Measurements from ENCODE around the gene CDRT15. TPM values are rescaled to one million over a fixed set of nuclear protein-coding genes. Genes with fewer than 3 reads are reported as not detected.
"Not testable (repeated sequence)": the region's sequence is repeated elsewhere in the genome, so short reads cannot be mapped to it uniquely, and the experiment has no call there.

The CDRT15 gene
- total RNA-seq, 1 experiment from 2014 or later: not detected

DNA sequence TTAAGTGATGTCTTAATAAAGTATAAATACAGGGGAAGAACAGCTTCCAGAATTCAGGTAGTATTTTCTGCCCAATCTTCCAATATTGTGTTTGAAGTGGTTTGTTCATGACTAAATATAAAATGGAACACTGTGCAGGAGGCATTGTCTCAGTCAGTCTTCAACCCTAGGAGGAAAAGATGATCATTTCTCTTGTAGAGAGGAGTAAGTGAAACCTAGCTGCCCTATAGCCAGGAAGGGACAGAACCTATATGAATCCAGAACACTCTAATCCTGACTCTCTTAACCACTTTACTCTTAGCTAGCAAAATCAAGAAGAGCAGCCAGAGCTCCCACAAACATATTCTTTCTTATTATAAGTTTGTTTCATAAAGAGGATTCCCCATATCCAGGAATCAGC is 45.2 kb downstream of the CDRT15 start:
- H3K27ac ChIP-seq; H3K9me3 ChIP-seq (replicated peaks); H3K4me3 ChIP-seq; DNase-seq (ENCODE audit: low read depth in 1 of 2, low spot score in 2 of 2); H3K27me3 ChIP-seq (replicated peaks); H3K4me1 ChIP-seq (replicated peaks); H3K36me3 ChIP-seq: not testable (repeated sequence)

DNA sequence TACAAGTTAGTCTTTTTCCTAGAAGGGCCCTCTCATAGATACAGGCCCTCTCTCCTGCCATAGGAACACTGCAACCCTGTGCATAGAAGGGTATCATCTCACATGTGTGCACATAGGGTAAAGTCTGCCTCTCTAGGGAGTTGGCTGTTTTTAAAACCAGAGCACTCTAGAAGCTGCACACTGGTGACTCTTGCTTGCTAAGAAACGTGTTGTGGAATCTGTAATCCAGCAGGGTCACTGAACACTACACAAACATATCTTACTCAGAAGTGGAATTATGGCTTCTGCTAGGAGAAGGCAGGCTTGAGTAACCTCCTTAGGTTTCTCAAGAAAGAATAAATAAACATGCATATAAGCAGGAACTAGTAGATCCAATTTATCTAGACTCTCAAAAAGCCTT is 45.9 kb downstream of the CDRT15 start:
- H3K27me3 ChIP-seq (replicated peaks); H3K4me3 ChIP-seq; H3K9me3 ChIP-seq (replicated peaks); H3K36me3 ChIP-seq; H3K4me1 ChIP-seq (replicated peaks); H3K27ac ChIP-seq; DNase-seq (ENCODE audit: low read depth in 1 of 2, low spot score in 2 of 2): not testable (repeated sequence)

DNA sequence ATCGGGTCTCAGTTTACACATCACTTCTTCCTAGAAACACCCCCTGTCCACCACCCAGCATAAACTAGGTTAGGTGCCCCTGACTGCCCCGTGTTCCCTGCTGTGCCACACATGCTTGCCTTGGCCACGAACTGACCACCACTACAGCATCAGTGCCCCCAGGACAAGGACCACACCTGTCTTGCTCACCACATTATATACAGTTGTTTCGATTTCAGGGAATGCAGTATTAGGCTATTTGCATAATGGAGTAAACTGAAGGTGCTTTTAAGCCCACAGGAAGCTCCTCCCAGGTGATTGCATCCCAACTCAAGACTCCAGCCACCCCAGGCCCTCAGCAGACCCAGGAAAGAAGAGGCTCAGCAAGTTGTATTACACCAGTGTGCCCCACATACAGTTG is 50.2 kb downstream of the CDRT15 start:
- H3K4me3 ChIP-seq; H3K9me3 ChIP-seq (replicated peaks); H3K4me1 ChIP-seq (replicated peaks); DNase-seq (ENCODE audit: low read depth in 1 of 2, low spot score in 2 of 2); H3K36me3 ChIP-seq; H3K27ac ChIP-seq; H3K27me3 ChIP-seq (replicated peaks): not testable (repeated sequence)

Other genes with a start within 250 kb of the CDRT15 start
- 23.8 and 27.3 TPM in 2 replicates for gene COX10, start 167.4 kb downstream of the CDRT15 start, total RNA-seq (2014; rRNA removed; shearing (Covaris generic))
- gene HS3ST3B1, start 64.2 kb upstream of the CDRT15 start, total RNA-seq (2014; rRNA removed; shearing (Covaris generic)): 14.1 and 17.0 TPM in 2 replicates